HUES6 (cell line): Measurements from ENCODE around the gene CDKAL1.
"Not testable (repeated sequence)": the region's sequence is repeated elsewhere in the genome, so short reads cannot be mapped to it uniquely, and the experiment has no call there.

Source experiments
- H3K27ac ChIP-seq: 2 replicates; pipeline ENCODE4 v1.7.0; 2013; ENCODE audit warnings: low read depth, mild to moderate bottlenecking, low read length, inconsistent platforms
- H3K27me3 ChIP-seq: 2 replicates; pipeline ENCODE4 v1.6.1; 2013; ENCODE audit warnings: low read length; ENCODE audit not compliant: control insufficient read depth, insufficient read depth
- H3K36me3 ChIP-seq: 2 replicates; pipeline ENCODE4 v1.6.1; 2013; ENCODE audit warnings: low read length; ENCODE audit not compliant: control insufficient read depth, insufficient read depth
- H3K4me1 ChIP-seq: 2 replicates; pipeline ENCODE4 v1.6.1; 2013; ENCODE audit warnings: low read length; ENCODE audit not compliant: control insufficient read depth, insufficient read depth
- H3K4me3 ChIP-seq: 2 replicates; pipeline ENCODE4 v1.5.1; 2013; ENCODE audit warnings: low read depth, low read length
- H3K9ac ChIP-seq: one replicate; pipeline ENCODE4 v1.6.1; 2013; ENCODE audit warnings: mild to moderate bottlenecking, low read length
- H3K9me3 ChIP-seq: 2 replicates; pipeline ENCODE4 v1.6.1; 2013; ENCODE audit warnings: low read depth, low read length; ENCODE audit not compliant: control insufficient read depth, insufficient read depth

The CDKAL1 gene

DNA sequence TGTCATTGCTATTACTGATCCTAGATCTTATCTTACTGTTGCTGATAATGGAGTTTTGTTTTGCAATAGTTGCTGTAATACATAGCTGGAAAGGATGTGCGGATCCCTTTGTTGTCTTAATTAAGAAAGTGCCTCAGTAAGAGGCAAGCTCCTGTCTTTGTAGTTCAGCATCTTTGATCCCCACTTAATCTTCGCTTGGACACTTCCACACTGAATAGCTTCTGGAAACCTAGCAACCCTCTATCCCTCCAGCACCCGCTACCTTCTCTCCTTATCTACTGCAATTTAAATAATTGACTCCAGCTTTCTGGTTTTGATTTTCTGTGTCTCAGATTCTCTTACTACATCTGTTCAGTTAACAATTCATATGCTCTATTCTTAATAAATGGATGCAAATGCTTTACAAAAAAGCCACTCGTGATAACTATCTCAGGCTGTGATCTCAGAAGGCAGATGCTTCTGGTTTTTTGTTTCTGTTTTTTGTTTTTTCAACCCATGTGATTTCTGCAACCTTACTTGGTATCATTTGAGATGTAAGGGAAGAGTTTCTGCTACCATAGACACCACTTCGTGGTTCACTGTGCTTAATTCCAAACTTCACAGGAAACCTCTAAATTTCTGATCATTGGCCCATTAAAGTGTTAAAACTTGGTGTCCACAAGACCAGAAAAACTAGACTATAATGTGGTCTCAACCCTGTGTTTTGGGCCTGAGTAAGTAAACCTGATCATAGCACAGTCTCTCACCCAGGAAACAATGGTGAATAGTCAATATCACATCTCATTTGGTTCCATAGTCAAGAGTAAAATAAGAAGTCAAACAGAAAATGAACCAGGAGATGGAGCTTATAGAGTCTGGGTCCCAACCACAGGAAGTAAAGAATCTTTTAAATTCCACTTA is 707.2 kb downstream of the CDKAL1 start:
- peak overlapping the region; percentile 26; the same call in 1 of the 2 replicates for H3K27ac ChIP-seq
- H3K9ac ChIP-seq, result no peak overlapping the region
- peaks cover 12% of the 10 kb centered on the region; the same call in 1 of the 2 replicates for H3K9me3 ChIP-seq

DNA sequence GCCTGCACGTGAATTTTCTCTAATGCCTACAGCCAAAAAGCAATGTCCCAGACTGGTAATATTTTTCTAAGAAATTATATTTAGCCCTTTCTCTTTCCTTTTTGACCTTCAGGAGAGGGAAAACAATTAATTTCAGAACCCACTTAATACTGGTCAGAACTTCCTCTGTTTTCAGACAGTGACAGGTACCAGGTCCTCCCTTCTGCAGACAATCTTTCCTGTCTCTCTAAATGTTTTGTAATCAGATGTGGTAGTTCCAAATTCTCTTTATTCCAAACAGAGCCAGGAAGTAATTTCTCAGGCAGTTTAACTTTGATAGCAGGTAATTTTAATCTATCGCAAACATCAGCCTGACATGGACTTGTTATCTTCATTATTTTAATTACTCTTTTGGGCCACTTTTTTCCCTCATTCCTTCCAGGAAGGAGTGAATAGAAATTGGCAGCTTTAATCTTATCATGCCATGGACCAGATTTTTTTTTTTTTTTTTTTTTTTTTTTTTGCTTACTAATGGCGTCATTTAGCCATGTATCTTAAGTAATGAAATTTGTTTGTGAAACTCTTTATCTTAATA is 710.7 kb downstream of the CDKAL1 start:
- H3K9me3 ChIP-seq, result peaks cover 4% of the 10 kb centered on the region; the same call in 1 of the 2 replicates
- H3K9ac ChIP-seq, result no peak overlapping the region
- 0 out of 2 replicates have a peak, but pooled peaks cover 3% of the 10 kb centered on the region for H3K4me1 ChIP-seq
- H3K4me3 ChIP-seq, result no peak overlapping the region
- no peak overlapping the region for H3K27ac ChIP-seq
- H3K27me3 ChIP-seq, result no peaks in the 10 kb centered on the region
- H3K36me3 ChIP-seq, result no peaks in the 10 kb centered on the region

More for the DNA sequence above, 707.2 kb downstream of the CDKAL1 start:
- Histone ChIP-seq H3K36me3 (no peaks in the 10 kb centered on the region), H3K27me3 (no peaks in the 10 kb centered on the region), H3K4me3 (no peak overlapping the region), H3K4me1 (0 out of 2 replicates have a peak, but pooled peaks cover 3% of the 10 kb centered on the region)

DNA sequence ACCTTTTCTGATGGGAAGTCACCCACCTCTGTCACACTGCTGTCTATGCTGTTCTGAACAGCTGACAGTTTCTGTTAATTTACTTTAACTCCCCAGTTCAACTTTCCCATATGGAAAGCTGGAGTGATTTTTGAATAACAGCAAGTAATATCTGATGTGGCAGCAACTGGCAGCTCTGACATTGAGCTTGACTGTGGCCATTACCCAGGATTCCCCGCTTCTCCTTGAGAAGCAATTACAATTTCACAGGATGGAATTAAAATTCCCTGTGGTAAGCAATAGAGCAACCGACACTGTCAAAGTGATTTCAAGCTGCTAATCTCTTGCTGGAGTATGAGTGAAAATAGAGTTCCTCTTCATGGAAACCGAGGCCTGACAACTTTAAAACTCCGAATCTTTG is 711.2 kb downstream of the CDKAL1 start:
- no peaks in the 10 kb centered on the region for H3K36me3 ChIP-seq
- H3K9me3 ChIP-seq, result peaks cover 2% of the 10 kb centered on the region; the same call in 1 of the 2 replicates
- H3K27me3 ChIP-seq, result no peaks in the 10 kb centered on the region
- H3K4me3 ChIP-seq, result no peak overlapping the region
- 0 out of 2 replicates have a peak, but pooled peaks cover 3% of the 10 kb centered on the region for H3K4me1 ChIP-seq
- H3K9ac ChIP-seq, result no peak overlapping the region
- no peak overlapping the region for H3K27ac ChIP-seq

DNA sequence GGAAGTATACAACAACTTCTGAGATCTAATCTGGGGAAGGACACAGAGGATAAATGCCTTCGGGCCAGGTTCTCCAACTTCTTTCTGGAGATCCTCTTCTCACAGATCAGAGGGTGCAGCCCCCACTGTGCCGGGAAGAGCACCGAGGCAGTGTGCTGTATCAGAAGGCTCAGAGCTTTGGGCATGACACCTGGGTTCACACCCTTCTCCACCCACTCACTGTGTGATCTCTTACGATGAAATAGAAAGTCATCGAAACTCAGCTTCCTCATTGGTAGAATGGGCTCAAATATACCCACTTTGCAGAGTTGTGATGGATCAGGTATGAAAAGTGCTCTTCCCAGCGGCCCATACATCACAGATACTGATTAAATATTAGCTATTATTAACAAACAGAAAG is 711.8 kb downstream of the CDKAL1 start:
- Histone ChIP-seq H3K27ac (no peak overlapping the region), H3K27me3 (no peaks in the 10 kb centered on the region), H3K4me3 (no peak overlapping the region), H3K9me3 (0 out of 2 replicates have a peak, but pooled peaks cover 2% of the 10 kb centered on the region), H3K4me1 (0 out of 2 replicates have a peak, but pooled peaks cover 3% of the 10 kb centered on the region), H3K36me3 (no peaks in the 10 kb centered on the region), H3K9ac (no peak overlapping the region)

DNA sequence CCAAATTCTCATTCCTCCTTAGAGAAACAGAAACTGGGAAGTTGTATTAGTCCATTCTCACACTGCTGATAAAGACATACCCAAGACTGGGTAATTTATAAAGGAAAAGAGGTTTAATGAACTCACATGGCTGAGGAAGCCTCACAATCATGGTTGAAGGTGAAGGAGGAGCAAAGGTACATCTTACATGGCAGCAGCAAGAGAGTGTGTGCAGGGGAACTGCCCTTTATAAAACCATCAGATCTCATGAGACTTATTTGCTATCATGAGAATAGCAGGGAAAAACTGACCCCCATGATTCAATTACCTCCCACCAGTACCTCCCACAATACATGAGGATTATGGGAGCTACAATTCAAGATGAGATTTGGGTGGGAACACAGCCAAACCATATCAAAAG is 720.2 kb downstream of the CDKAL1 start:
- H3K9ac ChIP-seq, H3K36me3 ChIP-seq, H3K27me3 ChIP-seq, H3K4me3 ChIP-seq, H3K9me3 ChIP-seq, H3K27ac ChIP-seq, H3K4me1 ChIP-seq: not testable (repeated sequence)

DNA sequence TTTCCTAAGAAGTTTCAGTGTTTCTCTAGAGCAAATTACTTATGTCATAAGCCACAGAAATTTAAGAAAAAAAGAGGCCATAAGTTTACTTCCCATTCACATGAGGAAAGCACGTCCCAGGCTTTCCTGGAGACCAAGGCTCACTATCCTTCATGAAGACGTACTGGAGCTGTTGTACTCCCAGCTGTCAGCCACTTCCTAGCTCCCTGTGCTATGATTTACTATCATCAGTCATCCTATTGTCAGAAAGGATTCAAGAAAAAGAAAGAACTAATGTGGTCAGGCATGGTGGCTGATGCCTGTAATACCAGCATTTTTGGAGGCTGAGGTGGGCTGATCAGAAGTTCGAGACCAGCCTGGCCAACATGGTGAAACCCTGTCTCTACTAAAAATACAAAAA is 721.9 kb downstream of the CDKAL1 start:
- Histone ChIP-seq H3K36me3 (no peaks in the 10 kb centered on the region), H3K27me3 (no peaks in the 10 kb centered on the region), H3K27ac (no peak overlapping the region), H3K4me1 (no peaks in the 10 kb centered on the region), H3K9me3 (no peaks in the 10 kb centered on the region), H3K4me3 (no peak overlapping the region), H3K9ac (no peak overlapping the region)

DNA sequence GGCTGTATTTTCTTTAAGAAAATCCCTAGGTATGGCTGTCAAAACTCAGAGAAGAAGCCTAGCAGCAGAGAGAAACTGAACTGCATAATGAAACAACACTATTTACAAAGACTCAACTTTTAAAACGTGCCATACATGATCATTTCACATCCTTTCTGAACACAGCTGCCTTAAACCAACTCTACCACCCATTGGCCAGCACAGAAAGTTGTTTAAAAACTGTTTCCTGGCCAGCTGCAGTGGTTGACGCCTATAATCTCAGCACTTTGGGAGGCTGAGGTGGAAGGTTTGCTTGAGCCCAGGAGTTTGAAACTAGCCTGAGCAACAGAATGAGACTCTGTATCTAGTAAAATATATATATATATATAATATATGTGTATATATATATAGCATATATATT is 722.9 kb downstream of the CDKAL1 start:
- Histone ChIP-seq H3K27ac (no peak overlapping the region), H3K36me3 (no peaks in the 10 kb centered on the region), H3K4me1 (no peaks in the 10 kb centered on the region), H3K9me3 (no peaks in the 10 kb centered on the region), H3K27me3 (no peaks in the 10 kb centered on the region), H3K4me3 (no peak overlapping the region), H3K9ac (no peak overlapping the region)

DNA sequence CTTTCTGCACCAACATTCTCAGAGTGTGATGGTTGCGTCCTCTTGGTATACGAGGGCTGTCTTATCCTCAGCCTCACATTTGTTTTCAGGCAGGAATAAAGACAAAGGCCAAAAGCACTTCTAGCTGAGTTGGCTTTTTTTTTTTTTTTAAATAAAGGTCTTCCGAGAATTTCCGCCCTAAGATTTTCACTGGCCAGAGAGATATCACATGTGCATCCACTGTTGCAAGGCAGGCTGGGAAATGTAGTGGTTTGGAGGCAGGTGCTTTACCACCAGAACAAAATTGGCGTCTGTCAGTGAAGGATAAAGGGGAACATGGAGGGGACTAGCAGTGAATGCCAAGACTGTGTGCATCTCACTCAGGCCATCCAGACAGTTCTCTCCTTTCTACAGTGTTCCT is 724.4 kb downstream of the CDKAL1 start:
- Histone ChIP-seq H3K4me3 (no peak overlapping the region), H3K36me3 (no peaks in the 10 kb centered on the region), H3K27ac (no peak overlapping the region), H3K9me3 (no peaks in the 10 kb centered on the region; the same call in 1 of the 2 replicates), H3K27me3 (no peaks in the 10 kb centered on the region), H3K9ac (no peak overlapping the region), H3K4me1 (peaks cover under 1% of the 10 kb centered on the region; the same call in 1 of the 2 replicates)

DNA sequence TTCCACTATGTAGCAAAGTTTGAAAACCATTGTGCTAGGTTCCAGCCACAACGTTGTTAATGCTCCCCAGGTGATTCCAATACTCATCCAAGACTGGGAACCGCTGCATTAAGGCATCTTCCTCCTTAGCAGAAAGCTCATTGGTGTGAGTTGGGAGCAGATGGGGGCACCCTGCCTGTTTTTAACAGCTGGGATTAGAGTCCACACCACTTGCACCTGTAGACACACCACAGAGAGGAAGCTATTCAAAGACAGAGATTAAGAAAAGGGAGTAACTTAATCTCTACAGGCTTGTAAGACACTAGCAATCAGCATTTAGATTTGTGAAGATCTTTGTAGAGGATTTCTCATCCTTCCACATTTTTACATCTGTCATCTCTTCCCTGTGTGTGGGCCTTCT is 725.4 kb downstream of the CDKAL1 start:
- Histone ChIP-seq H3K9me3 (no peaks in the 10 kb centered on the region; the same call in 1 of the 2 replicates), H3K4me1 (peaks cover 10% of the 10 kb centered on the region; the same call in 1 of the 2 replicates), H3K27ac (no peak overlapping the region), H3K4me3 (no peak overlapping the region), H3K27me3 (no peaks in the 10 kb centered on the region), H3K36me3 (no peaks in the 10 kb centered on the region), H3K9ac (no peak overlapping the region)

DNA sequence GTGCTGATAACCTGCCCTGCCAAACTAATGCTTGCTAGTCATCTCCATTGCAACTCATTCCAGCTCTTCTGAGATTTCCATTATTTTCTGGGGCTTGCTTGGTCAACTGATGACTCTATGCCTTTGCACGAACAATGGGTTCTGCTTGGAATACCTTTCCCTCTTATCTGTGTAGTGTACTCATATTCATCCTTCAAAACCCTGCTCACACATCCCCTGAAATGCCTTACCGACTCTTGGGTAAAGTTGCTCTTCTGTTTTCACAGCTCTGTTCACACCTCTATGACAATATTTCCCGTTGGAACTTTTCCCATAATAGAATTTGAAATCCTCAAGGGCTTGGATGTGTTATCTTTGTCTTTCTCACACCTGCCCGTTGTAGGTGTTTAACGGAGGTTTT is 728.2 kb downstream of the CDKAL1 start:
- H3K9ac ChIP-seq, result no peak overlapping the region
- H3K36me3 ChIP-seq, result no peaks in the 10 kb centered on the region
- no peaks in the 10 kb centered on the region for H3K27me3 ChIP-seq
- peaks cover 10% of the 10 kb centered on the region; the same call in 1 of the 2 replicates for H3K4me1 ChIP-seq
- no peaks in the 10 kb centered on the region; the same call in 1 of the 2 replicates for H3K9me3 ChIP-seq
- no peak overlapping the region for H3K4me3 ChIP-seq
- H3K27ac ChIP-seq, result no peak overlapping the region
